HG02884 (cell line): ENCODE data around the gene PCID2.

Experiments
- ATAC-seq: cut with Tn5 transposase; IDR thresholded peaks from one replicate; pipeline ENCODE4 v1.9.1; 2021; ENCODE audit warnings: mild to moderate bottlenecking, moderate library complexity; ENCODE audit not compliant: unreplicated experiment

The PCID2 gene

GRCh38 chr13:113220141-113220598 is 11.7 kb upstream of the PCID2 start:
- no peak for ATAC-seq

- no peak for ATAC-seq
Measured at GRCh38 chr13:113219256-113219940, 10.9 kb upstream of the PCID2 start.

- ATAC-seq = no peak
Measured at GRCh38 chr13:113218586-113218985, 10.1 kb upstream of the PCID2 start.

- ATAC-seq = no peak
Measured at GRCh38 chr13:113216254-113217048, 8.0 kb upstream of the PCID2 start.

GRCh38 chr13:113211774-113212173 is 3.3 kb upstream of the PCID2 start:
- ATAC-seq = no peak

- ATAC-seq = no peak
Measured at GRCh38 chr13:113210833-113211232, 2.4 kb upstream of the PCID2 start.

GRCh38 chr13:113209759-113210421 is 1.4 kb upstream of the PCID2 start:
- peak; percentile 40 for ATAC-seq

- ATAC-seq = peak; percentile 35
Measured at GRCh38 chr13:113209336-113209758, 878 bp upstream of the PCID2 start, which contains the start of gene CUL4A. Gene CUL4A, plus strand, starts transcription at chr13:113209613. Its CDS starts 15 bp downstream, at chr13:113209628.

GRCh38 chr13:113207890-113208420 is 514 bp downstream of the PCID2 start:
- no peak for ATAC-seq

GRCh38 chr13:113207460-113207859 is 1.0 kb downstream of the PCID2 start:
- no peak for ATAC-seq

GRCh38 chr13:113205428-113205931 is 3.0 kb downstream of the PCID2 start:
- no peak for ATAC-seq

GRCh38 chr13:113204378-113204734 is 4.1 kb downstream of the PCID2 start:
- ATAC-seq = no peak

- ATAC-seq = no peak
Measured at GRCh38 chr13:113203507-113204377, 4.7 kb downstream of the PCID2 start.

- ATAC-seq = no peak
Measured at GRCh38 chr13:113202912-113203311, 5.6 kb downstream of the PCID2 start.

- no peak for ATAC-seq
Measured at GRCh38 chr13:113201815-113202214, 6.7 kb downstream of the PCID2 start.

- ATAC-seq = no peak
Measured at GRCh38 chr13:113196970-113197737, 11.3 kb downstream of the PCID2 start.

GRCh38 chr13:113195360-113195759 is 13.1 kb downstream of the PCID2 start:
- ATAC-seq = no peak

- no peak for ATAC-seq
Measured at GRCh38 chr13:113192902-113193301, 15.6 kb downstream of the PCID2 start.

GRCh38 chr13:113192279-113192678 is 16.2 kb downstream of the PCID2 start:
- no peak for ATAC-seq
